Kasumi-1 (cell line): ENCODE results near the gene NFILZ.

Experiments used
- DNase-seq, 2 experiments: peaks; one replicate each; lab custom pipeline; 2025; lab: John Stamatoyannopoulos, UW

Gene NFILZ, protein sequence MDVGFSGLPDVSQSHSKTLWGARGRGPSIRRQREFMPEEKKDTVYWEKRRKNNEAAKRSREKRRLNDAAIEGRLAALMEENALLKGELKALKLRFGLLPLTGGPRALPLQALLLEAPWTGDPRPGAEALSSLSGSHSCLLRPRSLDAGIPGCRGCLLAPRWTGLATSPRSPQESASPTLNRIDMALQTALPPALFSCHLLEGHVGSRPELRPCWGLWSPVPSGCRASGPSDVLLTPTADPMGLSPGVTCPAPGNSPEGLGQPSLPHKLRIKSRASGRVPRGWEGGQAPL

GRCh38 chr19:8629996-8630683 lies at the start of gene NFILZ:
NFILZ (plus strand) TSS chr19:8630633; CDS start chr19:8676766, 46,133 bp downstream.
- DNase-seq = no peak

DNA sequence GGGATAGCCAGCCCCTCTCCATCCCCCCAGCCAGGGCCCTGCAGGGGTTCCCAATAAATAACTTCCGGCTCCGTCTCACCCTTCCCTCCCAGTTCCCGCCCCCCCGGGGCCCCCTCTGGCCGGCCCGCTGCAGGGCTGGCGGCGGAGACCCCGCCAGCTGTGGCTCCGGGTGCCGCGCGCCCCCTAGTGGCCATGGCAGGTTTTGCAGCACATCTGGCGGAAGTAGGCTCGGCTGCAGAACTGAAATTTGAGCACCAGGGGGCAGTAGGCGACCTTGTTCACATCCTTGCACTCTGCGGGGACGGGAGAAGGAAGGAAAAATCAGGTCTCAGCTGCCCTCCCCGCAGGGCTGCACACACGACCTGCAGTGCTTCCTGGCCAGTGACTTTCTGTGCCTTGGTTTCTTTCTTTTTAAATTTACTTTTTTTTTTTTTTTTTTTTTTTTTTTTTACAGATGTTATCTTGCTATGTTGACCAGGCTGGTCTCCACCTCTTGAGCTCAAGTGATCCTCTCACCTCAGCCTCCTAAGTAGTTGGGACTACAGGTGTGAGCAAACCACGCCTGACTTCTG lies 49.6 kb upstream of the NFILZ start:
- DNase-seq = peak; percentile 84

DNA sequence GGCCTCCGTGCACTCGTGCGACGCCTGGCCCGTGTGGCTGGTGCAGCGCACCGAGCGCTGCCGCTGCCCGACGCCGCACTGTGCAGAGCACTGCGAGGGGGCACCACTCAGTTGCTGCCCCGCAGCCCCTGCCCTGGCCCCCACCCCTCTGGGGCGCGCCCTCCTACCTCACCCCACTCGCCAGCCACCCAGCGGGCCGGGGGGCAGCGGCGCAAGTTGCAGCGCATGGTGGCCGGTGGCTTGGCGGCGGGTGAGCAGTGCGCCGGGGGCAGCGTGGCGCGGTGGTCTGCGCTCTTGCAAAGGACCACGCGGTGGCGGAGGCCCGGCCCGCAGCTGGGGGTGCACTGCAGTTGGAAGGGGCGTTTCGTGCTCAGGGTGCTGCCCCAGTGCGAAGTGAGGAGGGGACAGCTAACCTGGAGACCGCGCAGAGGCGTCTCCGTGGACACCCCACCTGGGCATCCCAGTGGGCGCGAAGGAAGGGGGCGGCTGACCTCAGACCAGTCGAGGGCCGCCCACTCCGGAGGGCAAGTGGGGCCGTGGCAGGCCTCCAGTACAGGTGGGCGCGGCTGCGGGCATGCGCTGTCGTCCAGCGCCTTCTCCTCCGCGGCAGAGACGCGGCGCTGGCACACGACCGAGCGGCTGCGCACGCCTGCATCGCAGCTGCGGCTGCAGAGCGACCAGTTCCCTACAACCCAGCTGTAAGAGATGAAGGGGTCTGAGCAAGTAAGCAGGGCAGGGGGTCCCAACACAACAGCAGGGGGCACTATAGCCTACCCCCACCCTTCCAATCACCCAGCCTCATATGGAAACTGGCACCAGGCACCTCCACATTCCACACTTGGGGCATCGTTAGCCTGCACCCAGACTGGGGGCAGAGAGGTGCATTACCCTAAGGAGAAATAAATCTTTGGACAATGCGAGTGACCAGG lies 45.2 kb upstream of the NFILZ start:
- no peak for DNase-seq

DNA sequence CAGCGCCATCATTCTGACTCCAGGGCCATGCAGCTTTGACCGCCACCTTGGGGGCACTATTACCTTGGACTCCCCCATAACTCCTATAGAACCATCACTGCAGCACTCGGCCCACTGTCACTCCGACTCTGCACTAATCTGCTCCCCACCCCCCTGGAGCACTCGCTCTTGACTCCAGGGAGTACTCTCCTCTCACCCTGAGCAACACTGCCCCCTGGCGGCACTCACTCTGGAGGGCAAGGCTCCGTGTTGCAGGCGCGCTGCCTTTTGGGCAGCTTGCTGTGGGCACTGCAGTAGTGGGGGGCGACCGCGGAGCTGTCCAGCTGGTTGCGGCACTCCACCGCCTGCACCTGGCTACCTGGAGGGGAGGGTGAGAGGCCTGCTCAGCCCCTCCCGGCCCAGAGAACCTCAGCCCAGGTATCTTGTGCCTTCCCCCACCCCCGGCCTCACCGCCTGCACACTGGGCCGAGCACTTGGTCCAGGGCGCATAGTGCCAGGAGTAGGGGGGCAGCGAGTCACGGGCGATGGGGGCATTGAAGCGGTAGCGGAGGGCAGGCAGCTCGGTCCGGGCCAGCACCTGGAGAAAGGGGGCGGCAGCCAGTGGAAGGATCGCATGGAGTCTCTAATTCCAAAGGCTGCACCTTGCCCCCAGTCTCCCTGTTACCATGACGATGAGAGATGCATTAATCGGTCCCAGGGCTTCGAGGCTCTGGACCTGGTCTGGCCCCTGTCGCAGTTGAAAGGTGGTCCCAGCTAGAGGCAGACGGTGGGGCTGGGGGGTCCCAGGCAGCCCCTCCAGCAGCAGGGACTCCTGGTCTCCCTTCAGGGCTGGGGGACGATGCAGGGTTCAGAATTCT lies 44.3 kb upstream of the NFILZ start:
- DNase-seq = peak; percentile 66 to 68

- no peak for DNase-seq
These were observed 41.2 kb upstream of the NFILZ start for GRCh38 chr19:8589177-8589714.

GRCh38 chr19:8592231-8593009 lies 38.0 kb upstream of the NFILZ start:
- DNase-seq = no peak

- DNase-seq = no peak
These were observed 36.5 kb upstream of the NFILZ start for GRCh38 chr19:8593931-8594330.

DNA sequence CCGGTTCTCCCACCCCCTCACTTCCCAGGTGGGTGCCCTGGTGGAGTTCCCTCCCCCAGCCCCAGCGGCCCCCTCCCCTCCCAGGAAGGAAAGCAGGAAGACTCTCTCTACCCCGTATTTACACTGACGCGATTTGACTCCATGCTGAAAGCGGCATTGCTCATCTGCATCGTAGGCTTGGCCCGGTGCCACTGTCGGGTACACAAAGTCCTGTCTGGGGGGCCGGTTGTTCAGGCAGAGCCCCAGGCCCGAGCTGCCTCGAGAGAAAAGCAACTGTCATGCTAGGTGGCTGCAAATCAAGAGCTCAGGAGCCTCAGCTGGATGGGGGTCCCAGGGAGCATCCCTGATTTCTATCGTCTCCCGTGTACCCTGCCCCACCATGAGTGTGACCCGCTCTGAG lies 34.8 kb upstream of the NFILZ start:
- no peak for DNase-seq

DNA sequence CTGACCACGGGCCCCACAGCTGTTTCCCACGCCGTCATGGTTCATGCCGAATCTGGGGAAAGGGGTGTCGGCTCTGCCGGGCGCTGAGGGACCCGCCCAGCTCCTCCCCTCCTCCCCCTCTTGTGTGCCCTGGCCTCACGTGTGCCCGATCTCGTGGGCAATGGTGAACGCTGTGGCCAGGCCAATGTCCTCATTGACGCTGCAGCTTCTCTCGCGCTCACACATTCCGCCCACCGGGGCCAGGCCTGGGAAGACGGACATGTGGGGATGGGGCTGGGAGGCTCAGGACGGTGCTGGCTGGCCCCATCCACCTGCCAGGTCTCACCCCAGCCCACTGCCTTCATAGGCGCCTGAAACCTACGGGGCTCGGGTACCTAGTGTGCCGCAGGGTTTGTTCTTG lies 34.3 kb upstream of the NFILZ start:
- DNase-seq = no peak

DNA sequence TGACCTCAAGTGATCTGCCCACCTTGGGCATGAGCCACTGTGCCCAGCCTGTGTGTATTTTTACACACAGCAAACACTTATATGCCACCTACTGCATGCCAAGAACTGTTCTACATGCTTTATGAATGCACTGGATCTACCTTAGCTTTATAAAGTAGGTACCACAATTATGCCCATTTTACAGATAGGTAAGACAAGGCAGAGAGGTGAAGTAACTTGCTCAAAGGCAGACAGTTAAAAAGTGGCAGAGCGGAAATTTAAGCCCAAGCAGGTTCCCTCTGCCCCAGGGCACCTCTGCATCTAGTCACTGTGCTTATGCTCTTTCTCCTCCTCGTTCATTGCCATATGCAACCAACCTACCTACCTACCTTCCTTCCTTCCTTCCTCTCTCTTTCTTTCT lies 30.4 kb upstream of the NFILZ start:
- no peak for DNase-seq

DNA sequence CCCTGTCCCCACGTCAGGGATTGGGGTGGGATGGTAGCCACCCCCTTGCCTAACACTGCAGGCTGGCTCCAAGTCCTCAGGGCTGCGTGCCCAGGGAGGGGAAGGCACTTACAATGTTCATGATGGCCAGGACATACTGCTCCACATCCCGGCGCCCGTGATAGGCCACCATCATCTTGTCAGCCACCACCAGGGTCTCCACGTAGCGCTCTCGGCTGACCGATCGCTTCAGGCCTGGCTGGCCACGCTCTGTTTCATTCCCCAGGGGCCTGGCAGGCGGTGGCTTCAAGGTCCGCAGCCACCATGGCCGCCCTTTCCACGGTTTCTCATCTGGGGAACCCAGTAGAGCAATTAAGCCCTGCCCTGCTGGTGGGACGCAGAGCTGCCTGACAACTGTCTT lies 29.6 kb upstream of the NFILZ start:
- no peak for DNase-seq

DNA sequence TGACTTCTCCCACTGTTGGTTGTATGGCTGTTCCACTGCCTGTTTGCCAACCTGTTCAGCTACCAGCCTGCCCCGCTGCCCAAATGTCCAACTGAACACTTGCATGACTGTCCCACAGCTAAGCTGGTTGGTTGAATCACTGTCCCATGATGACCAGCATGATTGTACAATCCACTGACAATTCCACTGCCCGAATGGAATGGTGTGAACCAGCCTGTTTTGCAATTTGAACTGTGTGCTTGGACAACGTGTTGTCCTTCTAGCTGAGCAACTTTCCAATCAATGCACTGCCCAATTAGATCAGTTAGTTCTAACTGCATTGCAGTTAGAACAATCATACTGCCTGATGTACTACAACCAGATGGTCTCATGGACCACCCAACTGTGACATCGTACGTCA lies 28.6 kb upstream of the NFILZ start:
- no peak for DNase-seq

- no peak for DNase-seq
These were observed 24.9 kb upstream of the NFILZ start for GRCh38 chr19:8605514-8605913.

DNA sequence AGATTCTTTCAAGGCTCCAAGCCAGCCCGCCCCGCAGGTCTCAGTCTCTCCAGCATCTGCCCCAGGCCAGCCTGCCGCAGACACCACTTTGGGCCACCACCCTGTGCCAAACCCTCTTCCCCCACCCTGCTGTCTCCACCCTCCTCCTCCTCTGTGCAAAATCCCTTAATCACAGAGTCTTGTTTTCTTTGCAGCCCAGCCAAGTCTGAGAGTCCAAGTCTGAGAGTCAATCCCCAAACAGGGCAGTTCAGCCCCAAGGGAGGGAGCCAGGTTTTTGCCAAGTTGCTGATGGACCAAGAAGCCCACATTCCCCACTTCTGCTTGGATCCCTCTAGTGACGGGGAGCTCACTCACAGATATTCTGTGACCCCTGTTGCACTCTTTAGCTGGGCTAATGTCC lies 23.0 kb upstream of the NFILZ start:
- DNase-seq = no peak

GRCh38 chr19:8608941-8609278 lies 21.5 kb upstream of the NFILZ start:
- DNase-seq = no peak

GRCh38 chr19:8609279-8610040 lies 21.0 kb upstream of the NFILZ start:
- DNase-seq = no peak

DNA sequence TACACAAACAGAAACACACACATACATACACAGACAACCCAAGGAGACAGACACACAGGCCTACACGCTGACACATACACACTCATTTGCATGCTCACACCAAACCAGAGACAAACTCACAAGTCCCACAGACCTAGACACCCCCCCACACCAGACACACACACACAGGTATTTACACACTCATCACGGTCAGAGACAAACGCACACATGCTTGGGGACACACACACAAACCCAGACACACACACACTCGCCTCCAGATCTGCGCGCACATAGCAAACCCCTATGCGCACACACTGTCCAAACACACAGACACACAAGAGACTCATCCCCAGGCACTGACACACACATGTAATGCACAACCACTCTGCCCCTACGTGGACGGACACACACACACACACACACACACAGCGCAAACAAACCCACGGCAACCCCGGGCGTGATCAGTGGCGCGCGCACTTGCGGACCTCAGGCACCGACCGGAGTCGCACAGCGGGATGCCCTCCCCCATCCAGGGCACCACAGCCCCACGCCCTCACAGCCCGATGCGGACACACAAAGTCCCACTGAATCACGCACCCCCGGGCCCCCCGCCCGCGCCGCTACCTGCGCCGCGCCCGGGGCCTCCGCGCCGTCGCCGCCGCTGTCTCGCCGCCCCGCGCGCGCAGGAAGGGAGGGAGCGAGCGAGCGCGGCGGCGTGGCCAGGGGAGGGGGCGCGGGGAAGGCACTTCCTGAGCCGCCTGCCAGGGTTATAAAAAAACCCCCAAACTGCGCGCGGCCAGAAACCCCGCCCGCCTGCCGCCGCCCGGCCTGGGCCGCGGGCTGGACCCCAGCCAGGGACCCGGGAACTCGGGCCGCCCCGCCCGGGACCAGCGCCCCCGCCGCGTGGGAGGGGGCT lies 20.1 kb upstream of the NFILZ start, which contains the start of gene ADAMTS10:
ADAMTS10 (minus strand) TSS at position 675 of the 895 bp plus-strand sequence. CDS start 5,005 bp downstream, outside the sequence.
- DNase-seq = no peak

DNA sequence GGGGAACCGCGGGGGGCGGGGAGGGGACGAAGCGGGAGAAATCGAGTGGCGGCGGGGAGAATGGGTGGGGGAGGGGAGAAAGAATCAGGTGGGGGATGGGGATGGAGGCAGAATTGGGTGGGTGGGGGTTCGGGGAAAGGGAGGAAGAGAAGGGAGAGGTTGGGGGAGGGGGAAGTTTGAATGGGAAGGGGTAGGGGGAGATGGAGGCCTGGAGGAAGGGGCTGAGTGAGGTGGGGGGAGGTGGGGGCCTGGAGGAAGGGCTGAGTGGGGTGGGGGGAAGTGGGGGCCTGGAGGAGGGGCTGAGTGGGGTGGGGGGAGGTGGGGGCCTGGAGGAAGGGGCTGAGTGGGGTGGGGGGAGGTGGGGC lies 19.5 kb upstream of the NFILZ start:
- DNase-seq = no peak
